Right renal cortex interstitium (tissue), 3 donors: ENCODE data around the gene GALNT9. TPM values are rescaled to one million over a fixed set of nuclear protein-coding genes. Genes with fewer than 3 reads are reported as not detected.
"Not testable (repeated sequence)": the region's sequence is repeated elsewhere in the genome, so short reads cannot be mapped to it uniquely, and the experiment has no call there.

Source experiments
- DNase-seq, 3 donors: peaks; one replicate each; pipeline ENCODE4 v3.0.0-alpha.2; 2013; ENCODE audit warnings: low read depth in 3 of 3, low spot score in 2 of 3
- polyA plus RNA-seq, 3 donors: library from polyadenylated mRNA; unstranded; fragments of 120-200 nt; gene quantifications; one replicate each; pipeline ENCODE4 v1.2.1, GENCODE V29; 2013; ENCODE audit not compliant: insufficient read length in 3 of 3

Gene GALNT9
- polyA plus RNA-seq, 3 donors, result 6.2 to 8.0 (median 7.1) TPM

GRCh38 chr12:132269271-132269968 lies 60.0 kb downstream of the GALNT9 start:
- DNase-seq, result no peak

GRCh38 chr12:132268674-132269073 lies 60.7 kb downstream of the GALNT9 start:
- no peak for DNase-seq

DNA sequence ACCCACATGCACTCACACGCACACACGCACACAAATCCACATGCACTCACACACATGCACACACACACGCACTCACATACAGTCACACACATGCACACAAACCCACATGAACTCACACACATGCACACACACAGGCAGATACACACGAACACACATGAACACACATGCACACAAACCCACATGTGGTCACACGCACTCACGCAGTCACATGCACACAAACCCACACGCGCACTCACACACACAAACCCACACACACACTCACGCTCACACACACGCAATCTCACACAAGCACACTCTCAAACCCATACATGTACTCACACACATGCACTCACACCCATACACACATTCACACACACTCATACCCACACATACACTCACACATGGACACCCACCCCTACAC lies 61.5 kb downstream of the GALNT9 start:
- no peak for DNase-seq

- DNase-seq, result no peak
These were observed 62.6 kb downstream of the GALNT9 start for GRCh38 chr12:132266802-132267201.

GRCh38 chr12:132266370-132266769 lies 63.0 kb downstream of the GALNT9 start:
- no peak for DNase-seq

- DNase-seq, result not testable (repeated sequence)
These were observed 63.6 kb downstream of the GALNT9 start for GRCh38 chr12:132265822-132266221.

DNA sequence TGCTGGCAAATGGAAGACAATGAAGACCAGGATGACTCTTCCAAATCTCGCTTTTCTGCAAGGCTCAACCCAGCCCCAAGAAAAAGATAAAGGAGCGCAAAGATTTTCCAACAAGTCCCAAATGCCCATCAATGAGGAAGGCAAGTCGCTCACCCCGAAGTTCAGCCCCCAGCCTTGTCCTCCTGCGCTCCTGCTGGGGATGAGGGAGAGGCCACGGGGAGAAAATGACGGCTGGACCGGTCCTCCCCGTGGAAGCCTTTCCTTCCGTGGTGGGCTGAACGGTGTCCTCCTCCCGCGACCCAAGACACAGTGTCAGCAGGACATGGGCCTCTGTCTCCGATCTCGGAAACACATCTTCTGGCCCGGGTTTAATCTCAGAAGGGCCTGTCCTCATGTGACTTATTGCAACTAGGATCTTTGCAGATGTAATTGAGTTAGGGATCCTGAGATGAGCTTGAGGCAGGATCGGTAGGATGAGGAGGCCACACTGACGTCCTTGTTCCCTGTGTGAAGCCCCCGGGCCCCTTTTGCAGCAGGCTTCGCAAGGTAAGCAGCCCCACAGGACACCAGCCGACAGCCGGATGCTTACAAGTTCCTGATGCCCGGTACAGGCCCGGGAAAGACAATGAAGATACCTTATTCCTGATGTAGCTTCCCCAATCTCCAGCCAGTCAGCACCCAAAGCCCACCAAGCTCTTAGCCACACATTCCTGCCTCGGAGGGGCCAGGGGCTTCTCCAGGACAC lies 64.2 kb downstream of the GALNT9 start:
- DNase-seq, result no peak

- DNase-seq, result no peak
These were observed 65.0 kb downstream of the GALNT9 start for GRCh38 chr12:132264086-132265010.

GRCh38 chr12:132263451-132264049 lies 65.8 kb downstream of the GALNT9 start:
- DNase-seq, result no peak

- no peak for DNase-seq
These were observed 66.4 kb downstream of the GALNT9 start for GRCh38 chr12:132263061-132263360.

DNA sequence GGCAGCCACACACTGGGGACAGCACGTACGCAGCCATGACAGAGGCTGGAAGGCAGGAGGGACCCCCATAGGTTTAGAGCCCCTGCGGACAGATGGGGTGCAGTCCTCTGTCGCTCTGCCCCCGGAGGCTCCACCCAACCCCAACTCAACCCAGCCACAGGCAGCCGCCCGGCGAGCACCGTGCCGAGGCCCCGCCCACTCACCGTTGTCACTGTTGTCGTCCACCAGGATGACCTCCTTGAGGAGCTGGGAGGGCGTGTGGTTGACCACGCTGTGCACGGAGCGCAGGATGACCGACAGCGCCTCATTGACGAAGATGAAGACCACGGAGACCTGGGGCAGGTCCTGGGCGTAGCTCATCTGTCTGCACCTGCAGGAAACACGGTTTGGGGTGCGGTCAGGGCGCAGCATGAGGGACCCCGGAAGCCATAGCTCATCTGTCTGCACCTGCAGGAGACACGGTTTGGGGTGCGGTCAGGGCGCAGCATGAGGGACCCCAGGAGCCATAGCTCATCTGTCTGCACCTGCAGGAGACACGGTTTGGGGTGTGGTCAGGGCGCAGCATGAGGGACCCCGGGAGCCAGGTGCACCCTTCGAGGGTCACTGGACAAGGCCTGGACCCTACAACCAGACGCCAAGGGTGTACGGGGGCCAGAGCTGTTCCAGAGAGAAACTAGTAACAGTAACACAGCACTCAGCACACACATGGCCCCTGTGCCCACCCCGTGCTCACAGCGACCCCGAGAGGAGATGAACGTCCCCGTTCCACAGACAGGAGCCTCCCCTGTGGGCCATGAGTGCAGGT lies 66.9 kb downstream of the GALNT9 start:
- no peak for DNase-seq

DNA sequence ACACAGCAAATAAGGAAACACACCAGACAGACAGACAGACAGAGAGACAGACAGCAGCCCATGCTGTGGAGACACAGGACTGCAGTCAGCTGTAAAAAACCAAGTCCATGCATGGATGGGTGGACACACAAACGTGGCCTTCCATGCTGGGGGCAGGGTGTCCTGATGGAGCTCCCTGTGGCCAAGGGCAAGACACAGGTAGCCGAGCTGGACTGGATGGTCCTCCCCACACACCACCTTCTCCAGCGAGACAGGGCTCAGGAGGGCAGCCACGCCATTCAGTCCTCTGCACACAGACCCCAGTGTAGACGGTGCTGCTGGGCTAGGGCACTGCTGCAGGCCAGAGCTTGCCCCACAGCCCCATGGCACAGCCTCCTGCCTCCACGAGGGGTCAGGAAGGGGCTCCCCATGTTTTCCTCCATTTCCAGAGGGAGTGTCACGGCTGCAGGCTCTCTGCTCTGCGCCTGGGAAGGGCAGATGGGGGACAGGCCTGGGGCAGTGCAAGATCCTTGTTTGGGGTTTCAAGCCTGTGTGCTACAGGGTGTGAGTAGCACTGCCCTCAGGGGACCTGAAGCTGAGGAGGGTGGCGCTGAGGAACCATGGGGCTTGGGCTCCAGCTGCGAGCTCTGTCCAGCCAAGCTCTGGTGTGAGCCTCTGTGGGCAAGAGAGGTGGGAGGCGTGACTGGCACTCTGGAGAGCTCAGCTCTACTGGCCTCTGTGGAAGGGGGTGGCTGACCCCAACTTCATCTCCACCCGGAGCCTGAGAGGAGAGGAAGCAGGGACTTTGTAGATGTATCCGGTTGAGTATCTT lies 67.9 kb downstream of the GALNT9 start:
- DNase-seq, result no peak

DNA sequence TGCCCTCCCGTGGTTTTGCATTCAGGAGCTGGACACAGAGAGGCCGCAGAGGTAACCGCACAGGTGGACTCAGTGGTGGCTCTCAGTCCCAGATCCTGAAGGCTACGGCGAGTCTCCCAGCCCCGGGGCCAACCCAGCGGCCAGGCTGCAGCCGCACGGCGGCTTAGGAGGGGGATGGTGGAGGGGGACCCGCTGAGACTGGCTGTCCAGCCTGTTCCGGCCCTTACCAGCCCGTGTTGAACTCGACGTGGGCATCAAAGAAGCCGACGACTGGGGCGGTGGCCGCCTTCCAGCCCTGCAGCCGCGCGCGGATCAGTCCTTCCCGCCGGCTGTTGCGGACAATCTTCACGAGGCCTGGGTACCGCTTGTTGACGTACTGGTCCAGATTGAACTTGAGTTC lies 68.7 kb downstream of the GALNT9 start:
- DNase-seq, result no peak

- no peak for DNase-seq
These were observed 69.3 kb downstream of the GALNT9 start for GRCh38 chr12:132259872-132260695.

GRCh38 chr12:132259364-132259871 lies 70.0 kb downstream of the GALNT9 start:
- no peak for DNase-seq

- no peak for DNase-seq
These were observed 70.8 kb downstream of the GALNT9 start for GRCh38 chr12:132258543-132258942.

GRCh38 chr12:132257955-132258490 lies 71.4 kb downstream of the GALNT9 start:
- DNase-seq, result no peak
